IMR-90 (cell line): Measurements from ENCODE around the gene PKD1.

Source experiments
- BHLHE40 ChIP-seq: fragments of 150-350 bp; IDR thresholded peaks from 2 replicates; pipeline ENCODE4 v1.6.1; 2016; ENCODE audit warnings: mild to moderate bottlenecking, low read depth, low read length
- CHD1 ChIP-seq: IDR thresholded peaks from 2 replicates; pipeline ENCODE4 v1.6.1; 2012; ENCODE audit warnings: low read depth, low read length, improper control_type of control experiment
- MAFK ChIP-seq: IDR thresholded peaks from 2 replicates; pipeline ENCODE4 v1.6.1; 2012; ENCODE audit warnings: low read depth, low read length, improper control_type of control experiment
- MXI1 ChIP-seq: IDR thresholded peaks from 2 replicates; pipeline ENCODE4 v1.6.1; 2012; ENCODE audit warnings: low read depth, mild to moderate bottlenecking, low read length, moderate library complexity, borderline replicate concordance
- POLR2A ChIP-seq: IDR thresholded peaks from 2 replicates; pipeline ENCODE4 v1.6.1; 2012; ENCODE audit warnings: mild to moderate bottlenecking, low read depth, low read length
- RAD21 ChIP-seq: IDR thresholded peaks from 2 replicates; pipeline ENCODE4 v1.6.1; 2012; ENCODE audit warnings: low read length, improper control_type of control experiment
- RFX5 ChIP-seq: IDR thresholded peaks from 2 replicates; pipeline ENCODE4 v1.8.0; 2012; ENCODE audit warnings: low read depth, mild to moderate bottlenecking, low read length, moderate library complexity
- TF ChIP-seq, protein P1 (sequence below): conservative IDR thresholded peaks from 2 replicates; pipeline ENCODE4 v1.5.1; 2012; ENCODE audit warnings: mild to moderate bottlenecking, low read depth, low read length, improper control_type of control experiment
- TF ChIP-seq, protein P2 (sequence below): fragments of 150-350 bp; IDR thresholded peaks from 2 replicates; pipeline ENCODE4 v1.6.1; 2016; ENCODE audit warnings: low read depth, mild to moderate bottlenecking, low read length, moderate library complexity, borderline replicate concordance

DNA sequence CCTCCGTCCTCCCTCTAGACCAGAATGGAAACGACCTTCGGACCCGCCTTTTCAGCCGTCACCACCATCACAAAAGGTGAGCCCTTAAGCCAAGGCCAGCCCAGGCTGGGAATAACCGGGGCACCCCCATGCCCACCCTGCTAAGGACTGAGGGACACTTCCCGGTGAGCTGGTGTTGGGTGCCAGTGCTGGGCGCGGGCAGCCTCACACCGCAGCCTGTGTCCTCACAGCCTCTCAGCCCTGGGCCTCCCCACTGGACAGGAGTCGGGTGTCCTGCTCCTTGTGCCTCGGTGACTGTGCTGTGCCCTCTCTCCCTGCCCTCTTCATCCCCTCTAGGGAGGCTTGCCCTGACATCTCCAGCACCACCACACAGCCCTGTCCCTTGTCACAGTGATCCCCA is 30.2 kb upstream of the PKD1 start:
- TF ChIP-seq, protein P1, sequence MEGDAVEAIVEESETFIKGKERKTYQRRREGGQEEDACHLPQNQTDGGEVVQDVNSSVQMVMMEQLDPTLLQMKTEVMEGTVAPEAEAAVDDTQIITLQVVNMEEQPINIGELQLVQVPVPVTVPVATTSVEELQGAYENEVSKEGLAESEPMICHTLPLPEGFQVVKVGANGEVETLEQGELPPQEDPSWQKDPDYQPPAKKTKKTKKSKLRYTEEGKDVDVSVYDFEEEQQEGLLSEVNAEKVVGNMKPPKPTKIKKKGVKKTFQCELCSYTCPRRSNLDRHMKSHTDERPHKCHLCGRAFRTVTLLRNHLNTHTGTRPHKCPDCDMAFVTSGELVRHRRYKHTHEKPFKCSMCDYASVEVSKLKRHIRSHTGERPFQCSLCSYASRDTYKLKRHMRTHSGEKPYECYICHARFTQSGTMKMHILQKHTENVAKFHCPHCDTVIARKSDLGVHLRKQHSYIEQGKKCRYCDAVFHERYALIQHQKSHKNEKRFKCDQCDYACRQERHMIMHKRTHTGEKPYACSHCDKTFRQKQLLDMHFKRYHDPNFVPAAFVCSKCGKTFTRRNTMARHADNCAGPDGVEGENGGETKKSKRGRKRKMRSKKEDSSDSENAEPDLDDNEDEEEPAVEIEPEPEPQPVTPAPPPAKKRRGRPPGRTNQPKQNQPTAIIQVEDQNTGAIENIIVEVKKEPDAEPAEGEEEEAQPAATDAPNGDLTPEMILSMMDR = no peak
- TF ChIP-seq BHLHE40 (no peak), POLR2A (no peak), CHD1 (no peak), MXI1 (no peak), MAFK (no peak), RAD21 (no peak), RFX5 (no peak)
- TF ChIP-seq, protein P2, sequence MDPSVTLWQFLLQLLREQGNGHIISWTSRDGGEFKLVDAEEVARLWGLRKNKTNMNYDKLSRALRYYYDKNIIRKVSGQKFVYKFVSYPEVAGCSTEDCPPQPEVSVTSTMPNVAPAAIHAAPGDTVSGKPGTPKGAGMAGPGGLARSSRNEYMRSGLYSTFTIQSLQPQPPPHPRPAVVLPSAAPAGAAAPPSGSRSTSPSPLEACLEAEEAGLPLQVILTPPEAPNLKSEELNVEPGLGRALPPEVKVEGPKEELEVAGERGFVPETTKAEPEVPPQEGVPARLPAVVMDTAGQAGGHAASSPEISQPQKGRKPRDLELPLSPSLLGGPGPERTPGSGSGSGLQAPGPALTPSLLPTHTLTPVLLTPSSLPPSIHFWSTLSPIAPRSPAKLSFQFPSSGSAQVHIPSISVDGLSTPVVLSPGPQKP = no peak
